Measurements from ENCODE around the gene TCOF1.
A peak's percentile ranks its signal among the peaks of the same experiment; 100 is the strongest.

Gene TCOF1

DNA sequence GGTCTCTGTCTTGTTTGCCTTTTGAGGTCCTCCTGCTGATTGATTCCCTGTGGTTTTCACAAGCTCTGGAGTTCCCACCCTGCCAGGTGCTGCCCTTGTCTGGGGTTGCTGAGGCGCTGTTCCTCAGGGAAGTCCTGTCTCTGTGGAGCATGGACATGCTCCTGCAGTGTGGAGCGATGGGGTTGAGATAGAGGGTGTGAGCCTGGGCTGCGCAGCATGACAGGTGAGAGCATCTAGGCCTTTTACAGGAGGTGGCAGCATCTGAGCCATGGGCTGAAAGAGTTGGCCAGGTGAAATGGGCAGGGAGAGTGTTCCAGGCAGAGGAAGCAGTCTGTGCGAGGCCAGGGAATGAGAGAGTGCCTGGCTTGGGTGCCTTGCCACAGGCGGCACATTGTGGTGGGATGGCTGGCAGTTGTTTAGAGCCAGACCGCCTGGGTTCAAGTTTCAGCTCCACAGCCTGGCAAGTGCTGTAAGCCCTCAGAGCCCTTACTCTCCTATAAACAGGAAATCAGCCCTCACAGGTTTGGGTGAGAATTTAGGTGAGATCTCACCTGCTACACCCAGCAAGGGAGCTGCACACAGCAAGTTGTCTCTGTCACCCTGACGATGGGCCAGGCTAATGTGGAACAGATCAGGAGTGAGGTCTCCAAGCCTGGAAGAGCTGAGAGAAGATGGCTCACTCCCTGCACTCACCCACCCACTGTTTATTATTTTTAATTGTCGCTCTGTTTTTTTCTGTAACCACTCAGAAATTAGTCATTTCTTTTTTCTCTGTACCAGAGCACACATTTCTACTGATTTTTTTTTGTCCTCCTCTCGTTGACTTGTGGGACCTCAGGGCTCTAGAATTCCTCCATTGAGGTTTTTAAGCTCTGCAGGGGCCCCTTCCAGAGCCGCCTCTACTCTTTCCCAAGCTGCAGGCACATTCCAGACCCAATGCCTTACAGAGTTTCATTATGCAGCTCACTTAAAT lies 19.6 kb downstream of the TCOF1 start:
- H3K27me3 ChIP-seq (ENCODE audit: insufficient read depth, insufficient read length): no peaks in the 10 kb centered on the region
- DNase-seq (ENCODE audit: low read depth, low spot score): no peak
- H3K4me3 ChIP-seq (ENCODE audit: insufficient read length, low read depth): no peak overlapping the region
- peaks cover 7% of the 10 kb centered on the region for H3K4me1 ChIP-seq (ENCODE audit: insufficient read depth, insufficient read length)
- no peak overlapping the region for H3K9ac ChIP-seq (ENCODE audit: insufficient read length, low read depth)
- no peaks in the 10 kb centered on the region for H3K9me3 ChIP-seq (ENCODE audit: insufficient read depth, low read length)
- peaks cover 93% of the 10 kb centered on the region for H3K36me3 ChIP-seq (ENCODE audit: insufficient read depth, insufficient read length, low read length)
- TF ChIP-seq SUZ12 (IDR thresholded peaks at IDR 0.05; ENCODE audit: extremely low read depth, insufficient read depth, insufficient read length) (no peak), ZNF274 (IDR thresholded peaks at IDR 0.05; ENCODE audit: low read depth, low read length) (no peak), YY1 (IDR thresholded peaks at IDR 0.05; ENCODE audit: insufficient read depth, insufficient read length) (no peak)

DNA sequence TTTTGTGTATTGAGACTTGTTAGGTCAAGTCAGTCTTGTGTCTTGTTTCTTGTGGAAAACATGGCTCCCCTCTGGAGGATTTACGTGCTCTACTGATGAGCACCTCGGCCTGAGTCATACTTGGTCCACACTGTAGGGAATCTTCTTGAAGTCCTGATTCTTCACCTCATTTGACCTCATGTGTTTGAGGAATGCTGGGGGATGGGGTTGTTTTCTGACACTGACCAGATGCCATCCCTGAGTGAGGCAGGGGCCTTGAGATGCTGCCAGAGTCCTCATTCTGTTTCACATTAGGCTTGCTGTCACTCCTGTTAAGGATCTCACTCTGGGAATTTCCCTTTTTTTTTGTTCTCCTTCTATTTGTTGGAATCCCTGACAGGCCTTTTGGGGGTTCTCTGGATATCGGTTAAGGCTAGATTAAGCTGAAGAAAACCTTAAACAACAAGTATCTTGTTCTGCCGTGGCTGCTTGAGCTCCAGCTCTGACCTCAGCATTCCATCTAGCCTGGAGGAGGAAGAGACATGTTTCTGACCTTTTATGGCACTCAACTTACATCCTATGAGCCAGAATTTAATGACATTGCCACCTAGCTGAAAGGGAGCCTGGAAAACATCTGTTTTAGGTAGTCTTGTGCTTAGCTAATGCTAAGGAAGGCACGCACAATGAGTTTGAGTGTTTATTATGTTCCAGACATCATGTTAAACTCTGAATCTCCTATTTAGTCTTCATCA lies 20.6 kb downstream of the TCOF1 start:
- Histone ChIP-seq H3K4me1 (ENCODE audit: insufficient read depth, insufficient read length) (peaks cover 7% of the 10 kb centered on the region), H3K9me3 (ENCODE audit: insufficient read depth, low read length) (no peaks in the 10 kb centered on the region), H3K4me3 (ENCODE audit: insufficient read length, low read depth) (no peak overlapping the region), H3K27me3 (ENCODE audit: insufficient read depth, insufficient read length) (no peaks in the 10 kb centered on the region), H3K36me3 (ENCODE audit: insufficient read depth, insufficient read length, low read length) (peaks cover 93% of the 10 kb centered on the region), H3K9ac (ENCODE audit: insufficient read length, low read depth) (no peak overlapping the region)
- no peak for TF ChIP-seq ZNF274 (IDR thresholded peaks at IDR 0.05; ENCODE audit: low read depth, low read length)
- no peak for TF ChIP-seq SUZ12 (IDR thresholded peaks at IDR 0.05; ENCODE audit: extremely low read depth, insufficient read depth, insufficient read length)
- TF ChIP-seq YY1 (IDR thresholded peaks at IDR 0.05; ENCODE audit: insufficient read depth, insufficient read length): no peak
- peak; percentile 49 for DNase-seq (ENCODE audit: low read depth, low spot score)

DNA sequence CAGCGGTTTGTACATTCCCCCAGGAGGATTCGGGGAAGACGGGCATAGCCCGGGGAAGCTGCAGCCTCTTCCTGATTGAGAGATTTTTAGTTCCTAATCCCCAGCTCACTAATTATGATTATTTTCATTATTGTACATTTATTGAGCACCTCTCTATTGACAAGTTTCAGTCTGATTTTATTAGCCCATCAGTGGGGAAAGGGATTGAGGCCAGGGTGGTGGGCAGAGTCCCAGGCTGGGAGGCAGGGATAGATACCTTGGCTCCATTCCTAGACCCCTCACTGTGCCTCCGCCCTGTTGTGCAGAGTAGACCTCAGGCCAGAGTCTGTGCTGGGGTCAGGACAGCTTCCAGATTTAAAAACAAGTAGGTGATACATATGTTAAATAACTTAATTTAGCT lies 27.2 kb downstream of the TCOF1 start:
- Histone ChIP-seq H3K4me1 (ENCODE audit: insufficient read depth, insufficient read length) (peaks cover 2% of the 10 kb centered on the region), H3K9ac (ENCODE audit: insufficient read length, low read depth) (no peak overlapping the region), H3K27me3 (ENCODE audit: insufficient read depth, insufficient read length) (no peaks in the 10 kb centered on the region), H3K36me3 (ENCODE audit: insufficient read depth, insufficient read length, low read length) (peaks cover 98% of the 10 kb centered on the region), H3K9me3 (ENCODE audit: insufficient read depth, low read length) (no peaks in the 10 kb centered on the region), H3K4me3 (ENCODE audit: insufficient read length, low read depth) (no peak overlapping the region)
- DNase-seq (ENCODE audit: low read depth, low spot score): no peak
- no peak for TF ChIP-seq YY1 (IDR thresholded peaks at IDR 0.05; ENCODE audit: insufficient read depth, insufficient read length)
- no peak for TF ChIP-seq SUZ12 (IDR thresholded peaks at IDR 0.05; ENCODE audit: extremely low read depth, insufficient read depth, insufficient read length)
- no peak for TF ChIP-seq ZNF274 (IDR thresholded peaks at IDR 0.05; ENCODE audit: low read depth, low read length)

DNA sequence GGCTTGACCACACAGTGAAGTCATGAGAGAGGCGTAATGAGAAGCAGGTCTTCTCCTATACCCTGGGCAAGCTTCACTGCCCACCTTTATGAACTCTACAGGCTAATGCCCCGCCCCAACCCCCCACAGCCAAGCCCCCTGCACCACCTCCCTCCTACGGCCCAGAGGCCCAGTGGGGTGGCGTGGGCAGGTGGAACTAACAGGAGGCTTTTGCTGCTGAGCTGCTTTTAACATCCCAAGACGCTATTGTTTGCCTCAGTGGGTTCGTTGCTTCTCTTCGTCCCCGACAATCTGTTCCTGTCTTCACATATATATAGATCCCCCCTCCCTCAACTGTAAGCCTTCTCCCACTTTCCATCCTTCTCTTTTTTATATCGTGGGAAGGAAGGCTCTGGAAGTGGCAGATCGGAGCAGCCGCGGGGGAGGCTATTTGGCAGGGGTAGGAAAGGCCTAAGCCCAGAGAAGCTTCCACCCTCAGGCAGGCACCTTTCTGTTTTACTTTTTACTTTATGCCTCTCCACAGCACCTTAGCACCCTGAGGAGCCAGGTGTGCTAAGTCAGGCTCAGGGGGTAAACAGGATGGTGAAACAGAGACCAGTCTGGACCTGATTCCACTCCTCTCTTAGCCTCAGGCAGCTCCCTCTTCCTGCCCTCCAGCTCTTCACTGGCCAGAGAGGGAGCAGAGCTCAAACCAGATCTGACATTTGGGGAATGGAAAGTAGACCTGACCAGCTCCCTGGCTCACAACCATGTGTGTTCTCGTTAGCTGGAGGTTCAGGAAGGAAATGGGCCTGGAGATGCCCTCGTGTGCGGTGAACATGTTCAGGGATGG lies 28.7 kb downstream of the TCOF1 start:
- H3K36me3 ChIP-seq (ENCODE audit: insufficient read depth, insufficient read length, low read length): peaks cover 98% of the 10 kb centered on the region
- no peak for DNase-seq (ENCODE audit: low read depth, low spot score)
- H3K4me3 ChIP-seq (ENCODE audit: insufficient read length, low read depth): no peak overlapping the region
- peaks cover 2% of the 10 kb centered on the region for H3K4me1 ChIP-seq (ENCODE audit: insufficient read depth, insufficient read length)
- H3K9ac ChIP-seq (ENCODE audit: insufficient read length, low read depth): no peak overlapping the region
- TF ChIP-seq SUZ12 (IDR thresholded peaks at IDR 0.05; ENCODE audit: extremely low read depth, insufficient read depth, insufficient read length) (no peak), ZNF274 (IDR thresholded peaks at IDR 0.05; ENCODE audit: low read depth, low read length) (no peak), YY1 (IDR thresholded peaks at IDR 0.05; ENCODE audit: insufficient read depth, insufficient read length) (no peak)
- no peaks in the 10 kb centered on the region for H3K9me3 ChIP-seq (ENCODE audit: insufficient read depth, low read length)
- no peaks in the 10 kb centered on the region for H3K27me3 ChIP-seq (ENCODE audit: insufficient read depth, insufficient read length)

DNA sequence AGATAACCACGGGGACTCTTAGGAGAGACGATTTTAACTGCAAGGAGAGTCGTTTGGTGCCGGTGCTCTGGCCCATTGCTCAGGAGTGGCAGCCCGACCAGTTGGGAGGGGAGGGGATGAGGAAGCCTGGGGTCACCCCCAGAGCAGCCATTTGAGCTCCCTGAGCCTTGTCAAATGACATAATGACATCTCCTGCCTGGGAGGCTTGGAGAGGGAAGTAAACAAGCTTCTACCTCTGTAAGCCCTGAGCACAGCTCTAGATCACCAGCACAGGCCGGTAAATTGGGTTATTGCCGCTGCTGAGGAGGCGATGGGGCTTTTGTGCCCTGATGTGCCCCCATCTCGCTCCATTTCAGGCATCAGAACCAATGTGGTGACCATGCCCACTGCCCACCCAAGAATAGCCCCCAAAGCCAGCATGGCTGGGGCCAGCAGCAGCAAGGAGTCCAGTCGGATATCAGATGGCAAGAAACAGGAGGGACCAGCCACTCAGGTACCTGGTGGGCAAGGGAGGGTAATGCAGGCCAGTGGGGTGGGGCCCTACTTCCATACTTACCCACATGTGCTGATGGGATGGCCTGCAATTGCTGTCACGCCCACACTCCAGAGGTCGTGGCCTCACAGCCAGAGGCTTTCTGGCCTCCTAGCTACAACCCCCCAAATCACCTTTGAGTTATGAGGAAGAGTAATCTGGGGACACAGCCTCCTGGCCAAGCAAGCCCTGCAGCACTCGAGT lies 32.2 kb downstream of the TCOF1 start:
- H3K4me3 ChIP-seq (ENCODE audit: insufficient read length, low read depth): no peak overlapping the region
- peaks cover 2% of the 10 kb centered on the region for H3K4me1 ChIP-seq (ENCODE audit: insufficient read depth, insufficient read length)
- no peak for TF ChIP-seq ZNF274 (IDR thresholded peaks at IDR 0.05; ENCODE audit: low read depth, low read length)
- H3K27me3 ChIP-seq (ENCODE audit: insufficient read depth, insufficient read length): no peaks in the 10 kb centered on the region
- DNase-seq (ENCODE audit: low read depth, low spot score): no peak
- H3K9ac ChIP-seq (ENCODE audit: insufficient read length, low read depth): no peak overlapping the region
- H3K9me3 ChIP-seq (ENCODE audit: insufficient read depth, low read length): no peaks in the 10 kb centered on the region
- peaks cover 97% of the 10 kb centered on the region for H3K36me3 ChIP-seq (ENCODE audit: insufficient read depth, insufficient read length, low read length)

DNA sequence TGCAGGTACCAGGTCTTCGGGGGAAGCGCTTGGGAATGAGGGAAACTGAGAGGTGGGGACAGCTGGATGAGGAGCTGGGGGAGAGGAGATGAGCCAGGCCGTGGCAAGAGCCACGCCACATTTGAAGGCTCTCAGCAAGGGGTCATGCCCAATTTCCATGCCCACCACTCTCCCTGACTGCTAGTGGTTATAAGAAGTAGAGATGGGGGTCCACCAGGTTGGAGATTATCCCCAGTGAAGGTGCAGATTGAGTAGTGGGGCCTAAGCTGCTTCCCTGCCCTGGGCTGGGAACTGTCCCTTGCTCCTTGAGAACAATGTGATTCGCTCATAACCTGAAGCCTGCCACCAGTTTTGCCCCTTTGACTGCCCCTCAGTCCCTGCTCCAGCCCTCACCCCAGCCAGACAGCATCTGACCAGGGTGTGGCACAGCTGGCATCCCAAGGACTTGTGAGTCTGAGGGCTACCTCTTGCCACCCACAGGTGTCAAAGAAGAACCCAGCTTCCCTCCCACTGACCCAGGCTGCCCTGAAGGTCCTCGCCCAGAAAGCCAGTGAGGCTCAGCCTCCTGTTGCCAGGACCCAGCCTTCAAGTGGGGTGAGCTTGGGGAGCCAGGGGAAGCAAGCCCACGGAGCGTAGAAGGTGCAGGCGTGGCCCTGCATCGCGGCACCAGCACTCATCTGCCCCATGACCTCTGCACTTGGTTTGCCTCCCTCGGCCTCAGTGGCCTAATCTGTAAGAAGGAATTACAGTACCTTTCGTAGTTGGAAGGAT lies 33.8 kb downstream of the TCOF1 start:
- TF ChIP-seq ZNF274 (IDR thresholded peaks at IDR 0.05; ENCODE audit: low read depth, low read length): no peak
- TF ChIP-seq SUZ12 (IDR thresholded peaks at IDR 0.05; ENCODE audit: extremely low read depth, insufficient read depth, insufficient read length): no peak
- no peak for TF ChIP-seq YY1 (IDR thresholded peaks at IDR 0.05; ENCODE audit: insufficient read depth, insufficient read length)
- peaks cover 97% of the 10 kb centered on the region for H3K36me3 ChIP-seq (ENCODE audit: insufficient read depth, insufficient read length, low read length)

More for the DNA sequence above, 33.8 kb downstream of the TCOF1 start:
- H3K9me3 ChIP-seq (ENCODE audit: insufficient read depth, low read length): no peaks in the 10 kb centered on the region
- H3K9ac ChIP-seq (ENCODE audit: insufficient read length, low read depth): no peak overlapping the region
- DNase-seq (ENCODE audit: low read depth, low spot score): no peak
- H3K4me1 ChIP-seq (ENCODE audit: insufficient read depth, insufficient read length): no peaks in the 10 kb centered on the region
- no peak overlapping the region for H3K4me3 ChIP-seq (ENCODE audit: insufficient read length, low read depth)
- no peaks in the 10 kb centered on the region for H3K27me3 ChIP-seq (ENCODE audit: insufficient read depth, insufficient read length)
